Gastroesophageal sphincter (tissue), 3 donors: ENCODE data around the gene YWHAE.

Experiments used
- CTCF ChIP-seq, 4 experiments: fragments of 200-600 bp in 2 of 4; fragments of 450-650 bp in 2 of 4; sonication (generic) in 1 of 4; IDR thresholded peaks; one replicate each; pipeline ENCODE4 v1.5.1; 2017 to 2019; ENCODE audit warnings: antibody characterized with exemption in 4 of 4, mild to moderate bottlenecking in 2 of 4, moderate library complexity in 2 of 4
- EP300 ChIP-seq: sonication (generic); formaldehyde crosslinking; IDR thresholded peaks from one replicate; pipeline ENCODE4 v1.6.1; 2017; ENCODE audit warnings: antibody characterized with exemption, mild to moderate bottlenecking

- TF ChIP-seq CTCF (IDR thresholded peaks at IDR 0.05) (no peak), EP300 (no peak)
Measured at GRCh38 chr17:1331708-1332107, 68.3 kb downstream of the YWHAE start.
